Lower lobe of right lung (tissue), 2 donors: ENCODE data around the gene NUTM1. TPM values are rescaled to one million over a fixed set of nuclear protein-coding genes. Genes with fewer than 3 reads are reported as not detected.

Experiments
- ATAC-seq, 2 donors: fragments of 200-7000 bp; cut with Tn5 transposase; one replicate each; pipeline ENCODE4 v1.9.1; 2020 to 2022; ENCODE audit warnings: mild to moderate bottlenecking in 2 of 2, moderate library complexity in 2 of 2
- DNase-seq: peaks from one replicate; pipeline ENCODE4 v3.0.0-alpha.2; 2020
- H3K27ac ChIP-seq: fragments of 200-600 bp; one replicate; pipeline ENCODE4 v1.8.0; 2022
- H3K27me3 ChIP-seq: fragments of 200-600 bp; one replicate; pipeline ENCODE4 v1.8.0; 2022; ENCODE audit warnings: low read depth
- H3K36me3 ChIP-seq: fragments of 200-600 bp; one replicate; pipeline ENCODE4 v1.8.0; 2022; ENCODE audit warnings: mild to moderate bottlenecking
- H3K4me1 ChIP-seq: fragments of 200-600 bp; one replicate; pipeline ENCODE4 v1.8.0; 2022
- H3K4me3 ChIP-seq: fragments of 200-600 bp; one replicate; pipeline ENCODE4 v1.8.0; 2022; ENCODE audit warnings: mild to moderate bottlenecking
- H3K9me3 ChIP-seq: fragments of 200-600 bp; one replicate; pipeline ENCODE4 v1.8.0; 2022
- CTCF ChIP-seq: fragments of 200-600 bp; IDR thresholded peaks from one replicate; pipeline ENCODE4 v1.8.0; 2022; ENCODE audit warnings: antibody characterized with exemption, mild to moderate bottlenecking
- intact Hi-C: fragments of 100-400 bp; cut with DNase I; formaldehyde crosslinking; loops from one replicate; pipeline ENCODE4 v1.11.0; 2022
- total RNA-seq: library from RNA; stranded (reverse); fragmentation: NEBNext Ultra II Directional; extraction: Animal tissue kit (Norgen Biotek cat#: 25700); gene quantifications from one replicate; pipeline ENCODE4 v1.2.1, GENCODE V29; 2021
- donor health status: DM: no; HTN: yes; CAD: no; lungs with severe emphysema.

Gene NUTM1
- total RNA-seq, 1 donor from 2014 or later: not detected

GRCh38 chr15:34325368-34325767 is 17.7 kb upstream of the NUTM1 start:
- H3K36me3 ChIP-seq: no peaks in the 10 kb centered on the region
- intact Hi-C loops: no loop called here
- no peak for TF ChIP-seq CTCF
- ATAC-seq (no peak), DNase-seq (no peak)
- H3K4me1 ChIP-seq: no peaks in the 10 kb centered on the region
- no peaks in the 10 kb centered on the region for H3K27me3 ChIP-seq
- no peak overlapping the region for H3K27ac ChIP-seq
- H3K9me3 ChIP-seq: no peaks in the 10 kb centered on the region
- H3K4me3 ChIP-seq: no peak overlapping the region

- no peak for DNase-seq
- intact Hi-C loops: no loop called here
- H3K9me3 ChIP-seq: no peaks in the 10 kb centered on the region
- ATAC-seq: no peak
- H3K36me3 ChIP-seq: no peaks in the 10 kb centered on the region
- H3K4me1 ChIP-seq: peaks cover 12% of the 10 kb centered on the region
- H3K4me3 ChIP-seq: no peak overlapping the region
- H3K27me3 ChIP-seq: no peaks in the 10 kb centered on the region
- no peak overlapping the region for H3K27ac ChIP-seq
- TF ChIP-seq CTCF: no peak
These were observed 15.2 kb upstream of the NUTM1 start for GRCh38 chr15:34327906-34328305.

GRCh38 chr15:34329006-34329405 is 14.1 kb upstream of the NUTM1 start:
- Histone ChIP-seq H3K9me3 (no peaks in the 10 kb centered on the region), H3K4me3 (no peak overlapping the region), H3K36me3 (no peaks in the 10 kb centered on the region), H3K27ac (no peak overlapping the region), H3K4me1 (peaks cover 12% of the 10 kb centered on the region), H3K27me3 (no peaks in the 10 kb centered on the region)
- TF ChIP-seq CTCF: no peak
- intact Hi-C loops: no loop called here
- DNase-seq (no peak), ATAC-seq (no peak)

- Histone ChIP-seq H3K27me3 (no peaks in the 10 kb centered on the region), H3K4me1 (peaks cover 18% of the 10 kb centered on the region), H3K27ac (no peak overlapping the region), H3K4me3 (no peak overlapping the region), H3K36me3 (no peaks in the 10 kb centered on the region), H3K9me3 (no peaks in the 10 kb centered on the region)
- no peak for TF ChIP-seq CTCF
- DNase-seq (no peak), ATAC-seq (no peak)
- intact Hi-C loops: no loop called here
These were observed 12.8 kb upstream of the NUTM1 start for GRCh38 chr15:34330279-34330678.

GRCh38 chr15:34331809-34332208 is 11.3 kb upstream of the NUTM1 start:
- intact Hi-C loops: no loop called here
- ATAC-seq (no peak), DNase-seq (no peak)
- no peak for TF ChIP-seq CTCF
- Histone ChIP-seq H3K27me3 (no peaks in the 10 kb centered on the region), H3K27ac (no peak overlapping the region), H3K9me3 (no peaks in the 10 kb centered on the region), H3K4me1 (peaks cover 34% of the 10 kb centered on the region), H3K4me3 (no peak overlapping the region), H3K36me3 (no peaks in the 10 kb centered on the region)
